DND-41 (cell line): Measurements from ENCODE around the gene CTDSP2.

Source experiments
- EZH2 ChIP-seq: IDR thresholded peaks from 3 replicates; pipeline ENCODE4 v1.6.1; 2012; ENCODE audit warnings: borderline replicate concordance, low read depth, mild to moderate bottlenecking, moderate library complexity, low read length, inconsistent platforms; ENCODE audit not compliant: severe bottlenecking
- TF ChIP-seq, protein P1 (sequence below): IDR thresholded peaks from 2 replicates; pipeline ENCODE4 v1.5.1; 2012; ENCODE audit warnings: borderline replicate concordance, low read length, moderate library complexity, mild to moderate bottlenecking; ENCODE audit not compliant: poor library complexity, severe bottlenecking; ENCODE audit errors: extremely low read depth

DNA sequence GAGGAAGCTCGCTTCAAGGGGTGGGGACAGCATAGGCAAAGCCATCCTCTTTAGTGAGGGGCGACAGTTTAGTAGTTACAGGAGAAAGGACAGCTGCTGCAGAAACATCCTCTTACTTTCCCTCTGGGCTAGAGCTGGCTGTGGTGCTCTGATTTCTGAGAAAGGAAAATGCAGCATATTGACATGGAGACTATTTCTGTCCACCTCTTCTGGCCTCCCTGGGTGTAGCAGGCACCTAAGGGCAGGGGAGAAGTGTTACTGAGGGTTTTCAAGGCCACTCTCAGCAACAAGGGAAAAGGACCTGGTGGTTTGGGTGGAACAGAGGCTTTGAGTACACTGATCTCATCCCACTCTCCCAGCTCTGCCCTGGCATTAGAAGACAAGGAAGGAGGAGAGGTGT is 40.0 kb upstream of the CTDSP2 start:
- TF ChIP-seq EZH2, result no peak
- TF ChIP-seq, protein P1, sequence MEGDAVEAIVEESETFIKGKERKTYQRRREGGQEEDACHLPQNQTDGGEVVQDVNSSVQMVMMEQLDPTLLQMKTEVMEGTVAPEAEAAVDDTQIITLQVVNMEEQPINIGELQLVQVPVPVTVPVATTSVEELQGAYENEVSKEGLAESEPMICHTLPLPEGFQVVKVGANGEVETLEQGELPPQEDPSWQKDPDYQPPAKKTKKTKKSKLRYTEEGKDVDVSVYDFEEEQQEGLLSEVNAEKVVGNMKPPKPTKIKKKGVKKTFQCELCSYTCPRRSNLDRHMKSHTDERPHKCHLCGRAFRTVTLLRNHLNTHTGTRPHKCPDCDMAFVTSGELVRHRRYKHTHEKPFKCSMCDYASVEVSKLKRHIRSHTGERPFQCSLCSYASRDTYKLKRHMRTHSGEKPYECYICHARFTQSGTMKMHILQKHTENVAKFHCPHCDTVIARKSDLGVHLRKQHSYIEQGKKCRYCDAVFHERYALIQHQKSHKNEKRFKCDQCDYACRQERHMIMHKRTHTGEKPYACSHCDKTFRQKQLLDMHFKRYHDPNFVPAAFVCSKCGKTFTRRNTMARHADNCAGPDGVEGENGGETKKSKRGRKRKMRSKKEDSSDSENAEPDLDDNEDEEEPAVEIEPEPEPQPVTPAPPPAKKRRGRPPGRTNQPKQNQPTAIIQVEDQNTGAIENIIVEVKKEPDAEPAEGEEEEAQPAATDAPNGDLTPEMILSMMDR, result no peak
